Endodermal cell (in vitro differentiated cells): ENCODE results near the gene ERGIC1. TPM values are rescaled to one million over a fixed set of nuclear protein-coding genes. Genes with fewer than 3 reads are reported as not detected.

Experiments
- DNase-seq: peaks from one replicate; pipeline ENCODE4 v3.0.0-alpha.2; 2017
- H3K27ac ChIP-seq: 2 replicates; pipeline ENCODE4 v1.5.1; 2013; ENCODE audit warnings: mild to moderate bottlenecking, low read depth, low read length, moderate library complexity
- H3K27me3 ChIP-seq: 2 replicates; pipeline ENCODE4 v1.6.1; 2013; ENCODE audit warnings: mild to moderate bottlenecking, low read length, moderate library complexity; ENCODE audit not compliant: insufficient read depth, control insufficient read depth, poor library complexity, severe bottlenecking
- H3K36me3 ChIP-seq: 2 replicates; pipeline ENCODE4 v1.7.0; 2013; ENCODE audit warnings: mild to moderate bottlenecking, low read length, moderate library complexity; ENCODE audit not compliant: control insufficient read depth, insufficient read depth
- H3K4me1 ChIP-seq: one replicate; pipeline ENCODE4 v1.7.0; 2013; ENCODE audit warnings: low read length; ENCODE audit not compliant: control insufficient read depth, insufficient read depth
- H3K4me3 ChIP-seq: 2 replicates; pipeline ENCODE4 v1.5.1; 2013; ENCODE audit warnings: mild to moderate bottlenecking, low read length, moderate library complexity
- H3K9ac ChIP-seq: 2 replicates; pipeline ENCODE4 v1.6.1; 2013; ENCODE audit warnings: mild to moderate bottlenecking, low read length, moderate library complexity; ENCODE audit not compliant: poor library complexity, severe bottlenecking; ENCODE audit errors: extremely low read depth
- H3K9me3 ChIP-seq: 2 replicates; pipeline ENCODE4 v1.6.1; 2013; ENCODE audit warnings: mild to moderate bottlenecking, low read length, moderate library complexity; ENCODE audit not compliant: control insufficient read depth
- H3K27ac Mint-ChIP-seq: 2 replicates; pipeline ENCODE4 v1.8.0; 2020; ENCODE audit warnings: mixed read lengths
- H3K27me3 Mint-ChIP-seq: 2 replicates; pipeline ENCODE4 v1.8.0; 2021; ENCODE audit warnings: mild to moderate bottlenecking, mixed read lengths; ENCODE audit not compliant: insufficient read depth
- H3K36me3 Mint-ChIP-seq: 2 replicates; pipeline ENCODE4 v1.8.0; 2020; ENCODE audit warnings: low read depth, mixed read lengths
- H3K4me1 Mint-ChIP-seq: 2 replicates; pipeline ENCODE4 v1.8.0; 2020; ENCODE audit warnings: mixed read lengths
- H3K4me3 Mint-ChIP-seq: 2 replicates; pipeline ENCODE4 v1.8.0; 2020; ENCODE audit warnings: mild to moderate bottlenecking, moderate library complexity, mixed read lengths
- H3K9me3 Mint-ChIP-seq: 2 replicates; pipeline ENCODE4 v1.8.0; 2020; ENCODE audit warnings: mild to moderate bottlenecking, mixed read lengths
- WGBS, 2 experiments: methylation state at CpG; one replicate each; pipeline versions ENCODE4 v1.1.5 to v1.1.7; 2013; ENCODE audit warnings: missing lambda C conversion rate in 2 of 2, mixed read lengths in 1 of 2; ENCODE audit not compliant: insufficient coverage in 1 of 2, insufficient read length in 1 of 2; 5-methylcytosine and 5-hydroxymethylcytosine counted together
- total RNA-seq, 2 donors: library from RNA; stranded (reverse); fragmentation: NEBNext Ultra II Directional in 1 of 2; extraction: Animal tissue kit (Norgen Biotek cat#: 25700) in 1 of 2; gene quantifications; 2 replicates in 1 of 2; 3 replicates in 1 of 2; pipeline ENCODE4 v1.2.1, GENCODE V29; 2021
- TF ChIP-seq, protein P1 (sequence below): fragments of 200-600 bp; sonication (generic); conservative IDR thresholded peaks from 2 replicates; pipeline ENCODE4 v1.5.0; 2021; ENCODE audit warnings: antibody characterized with exemption, mild to moderate bottlenecking

ERGIC1 gene
- total RNA-seq, 2 donors from 2014 or later, result 81.9 to 94.8 TPM

DNA sequence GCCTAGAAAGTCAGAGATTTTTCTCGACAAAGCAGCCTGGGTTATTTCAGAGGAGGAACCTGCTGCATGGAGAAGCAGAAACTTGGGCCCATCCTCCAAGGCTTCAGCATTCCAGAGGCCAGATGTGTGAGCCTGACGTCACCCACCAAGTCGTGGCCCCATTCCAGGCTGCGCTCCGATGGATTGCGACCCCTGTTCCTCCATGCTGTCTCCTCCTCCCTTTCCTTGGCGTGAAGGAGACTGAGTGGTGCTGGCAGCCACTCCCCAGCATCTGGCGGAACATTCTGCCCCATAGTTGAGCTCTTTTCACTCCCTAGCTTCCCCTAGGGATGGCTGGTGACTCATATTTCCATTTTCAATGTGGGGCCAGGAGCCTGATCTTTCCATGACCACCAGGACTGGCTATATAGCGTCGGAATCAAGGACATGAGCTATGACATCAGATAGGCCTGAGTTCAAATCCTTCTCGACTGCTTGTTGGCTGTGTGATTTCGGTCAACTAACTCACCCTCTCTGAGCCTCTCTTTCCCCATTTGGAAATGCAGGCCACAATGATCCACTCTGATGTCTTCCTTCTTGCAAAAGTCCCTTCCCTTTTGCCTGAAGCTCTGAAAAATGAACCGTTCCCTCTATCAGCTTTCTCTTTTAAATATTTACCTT lies 38.6 kb upstream of the ERGIC1 start:
- Mint-ChIP-seq H3K27ac (no peak overlapping the region), H3K9me3 (no peaks in the 10 kb centered on the region), H3K27me3 (peaks cover 2% of the 10 kb centered on the region), H3K4me3 (no peak overlapping the region), H3K4me1 (peaks cover 3% of the 10 kb centered on the region), H3K36me3 (no peaks in the 10 kb centered on the region)
- 82 to 90% methylated on average over 9 to 13 of the region's 13 CpGs for WGBS, 2 experiments
- Histone ChIP-seq H3K9ac (no peak overlapping the region), H3K36me3 (no peaks in the 10 kb centered on the region), H3K4me3 (no peak overlapping the region), H3K27me3 (no peaks in the 10 kb centered on the region), H3K4me1 (no peaks in the 10 kb centered on the region), H3K27ac (no peak overlapping the region), H3K9me3 (no peaks in the 10 kb centered on the region)
- peak; percentile 68 for DNase-seq
- TF ChIP-seq, protein P1, sequence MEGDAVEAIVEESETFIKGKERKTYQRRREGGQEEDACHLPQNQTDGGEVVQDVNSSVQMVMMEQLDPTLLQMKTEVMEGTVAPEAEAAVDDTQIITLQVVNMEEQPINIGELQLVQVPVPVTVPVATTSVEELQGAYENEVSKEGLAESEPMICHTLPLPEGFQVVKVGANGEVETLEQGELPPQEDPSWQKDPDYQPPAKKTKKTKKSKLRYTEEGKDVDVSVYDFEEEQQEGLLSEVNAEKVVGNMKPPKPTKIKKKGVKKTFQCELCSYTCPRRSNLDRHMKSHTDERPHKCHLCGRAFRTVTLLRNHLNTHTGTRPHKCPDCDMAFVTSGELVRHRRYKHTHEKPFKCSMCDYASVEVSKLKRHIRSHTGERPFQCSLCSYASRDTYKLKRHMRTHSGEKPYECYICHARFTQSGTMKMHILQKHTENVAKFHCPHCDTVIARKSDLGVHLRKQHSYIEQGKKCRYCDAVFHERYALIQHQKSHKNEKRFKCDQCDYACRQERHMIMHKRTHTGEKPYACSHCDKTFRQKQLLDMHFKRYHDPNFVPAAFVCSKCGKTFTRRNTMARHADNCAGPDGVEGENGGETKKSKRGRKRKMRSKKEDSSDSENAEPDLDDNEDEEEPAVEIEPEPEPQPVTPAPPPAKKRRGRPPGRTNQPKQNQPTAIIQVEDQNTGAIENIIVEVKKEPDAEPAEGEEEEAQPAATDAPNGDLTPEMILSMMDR, result no peak

DNA sequence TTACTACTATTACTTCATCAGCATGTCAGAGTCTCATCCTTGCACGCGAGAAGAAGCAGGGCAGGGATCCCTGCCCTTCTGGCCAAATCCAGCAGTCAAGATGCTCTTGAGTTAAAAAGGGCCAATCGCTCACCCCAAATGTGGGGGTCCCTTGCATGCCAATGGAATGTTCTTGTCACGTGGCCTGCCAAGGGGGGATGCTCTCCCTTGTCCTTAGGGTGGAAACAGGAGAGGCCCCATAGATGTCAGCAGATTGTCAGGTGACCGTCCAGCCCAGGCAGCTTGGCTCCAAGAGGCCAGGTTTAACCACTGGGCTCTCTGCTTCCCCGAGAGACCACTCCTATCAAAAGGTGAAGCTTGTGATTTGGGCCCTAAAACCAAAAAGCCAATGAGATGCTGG lies 37.7 kb upstream of the ERGIC1 start:
- H3K9me3 Mint-ChIP-seq, result no peaks in the 10 kb centered on the region

DNA sequence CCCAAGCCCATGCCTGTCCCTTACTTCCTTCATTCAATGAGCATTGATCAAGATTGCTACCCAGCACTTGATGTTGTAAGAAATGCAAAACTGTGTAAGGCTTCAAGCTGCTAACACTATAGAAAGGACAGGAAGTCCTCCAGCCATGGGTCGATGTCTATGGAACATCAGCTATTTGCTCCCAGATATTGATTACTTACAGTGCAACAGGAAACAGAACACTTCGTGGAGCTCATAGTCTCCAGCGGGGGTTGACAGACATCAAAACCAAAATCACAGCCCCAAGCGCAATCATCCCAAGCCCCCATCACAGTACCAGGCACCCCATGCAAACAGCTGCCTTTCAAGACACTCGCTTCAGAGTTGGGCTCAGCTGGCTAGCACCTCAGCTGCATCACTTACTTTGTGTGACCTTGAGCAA lies 36.3 kb upstream of the ERGIC1 start:
- WGBS, 2 experiments, result 69 to 71% methylated on average over 3 to 5 of the region's 5 CpGs
- no peaks in the 10 kb centered on the region for H3K9me3 Mint-ChIP-seq
- no peaks in the 10 kb centered on the region for H3K9me3 ChIP-seq
- H3K27me3 Mint-ChIP-seq, result peaks cover 2% of the 10 kb centered on the region
- H3K27me3 ChIP-seq, result no peaks in the 10 kb centered on the region
- H3K36me3 ChIP-seq, result no peaks in the 10 kb centered on the region
- H3K4me1 Mint-ChIP-seq, result no peaks in the 10 kb centered on the region
- no peak overlapping the region for H3K27ac ChIP-seq
- H3K27ac Mint-ChIP-seq, result no peak overlapping the region
- H3K36me3 Mint-ChIP-seq, result no peaks in the 10 kb centered on the region
- no peak overlapping the region for H3K9ac ChIP-seq
- DNase-seq, result peak; percentile 40
- H3K4me3 Mint-ChIP-seq, result no peak overlapping the region
- no peak overlapping the region for H3K4me3 ChIP-seq
- no peaks in the 10 kb centered on the region for H3K4me1 ChIP-seq
- TF ChIP-seq, protein P1, result no peak

More for the DNA sequence above, 37.7 kb upstream of the ERGIC1 start:
- 96 to 100% methylated on average over 4 to 6 of the region's 6 CpGs for WGBS, 2 experiments
- H3K36me3 ChIP-seq, result no peaks in the 10 kb centered on the region
- no peaks in the 10 kb centered on the region for H3K27me3 ChIP-seq
- Mint-ChIP-seq H3K27me3 (peaks cover 2% of the 10 kb centered on the region), H3K4me1 (no peaks in the 10 kb centered on the region), H3K27ac (no peak overlapping the region), H3K4me3 (no peak overlapping the region), H3K36me3 (no peaks in the 10 kb centered on the region)
- no peak overlapping the region for H3K27ac ChIP-seq
- TF ChIP-seq, protein P1, result no peak
- H3K4me1 ChIP-seq, result no peaks in the 10 kb centered on the region
- H3K9me3 ChIP-seq, result no peaks in the 10 kb centered on the region
- no peak overlapping the region for H3K4me3 ChIP-seq
- DNase-seq, result peak; percentile 36
- no peak overlapping the region for H3K9ac ChIP-seq
